Mucosa of gallbladder (tissue), 1 donor: ENCODE data around the gene OR1L8. TPM values are rescaled to one million over a fixed set of nuclear protein-coding genes. Genes with fewer than 3 reads are reported as not detected.

ENCODE experiments used
- total RNA-seq: library from RNA; stranded (reverse); gene quantifications from one replicate; pipeline ENCODE4 v1.2.1, GENCODE V29; 2021
- donor health status: DM: no; HTN: no; CAD: no.

OR1L8 gene
- total RNA-seq, 1 donor from 2014 or later: not detected

Other genes starting within 250 kb of the OR1L8 start
- 24.1 TPM for gene PTGS1, start 212.4 kb downstream of the OR1L8 start, total RNA-seq
- gene OR1J1, start 105.5 kb downstream of the OR1L8 start, total RNA-seq: not detected
- not detected for gene OR1J2, start 72.6 kb downstream of the OR1L8 start, total RNA-seq
- gene OR1J4, start 64.2 kb downstream of the OR1L8 start, total RNA-seq: not detected
- not detected for gene OR1N1, start 56.1 kb downstream of the OR1L8 start, total RNA-seq
- not detected for gene OR1N2, start 30.3 kb downstream of the OR1L8 start, total RNA-seq
- gene OR1Q1, start 31.4 kb upstream of the OR1L8 start, total RNA-seq: not detected
- gene OR1B1, start 74.2 kb upstream of the OR1L8 start, total RNA-seq: not detected
- not detected for gene OR1L1, start 78.3 kb upstream of the OR1L8 start, total RNA-seq
- not detected for gene OR1L3, start 91.7 kb upstream of the OR1L8 start, total RNA-seq
- gene OR1L4, start 140.6 kb upstream of the OR1L8 start, total RNA-seq: not detected
- gene OR1L6, start 158.9 kb upstream of the OR1L8 start, total RNA-seq: not detected
- not detected for gene OR5C1, start 205.5 kb upstream of the OR1L8 start, total RNA-seq
- gene OR1K1, start 216.7 kb upstream of the OR1L8 start, total RNA-seq: not detected
- gene PDCL, start 245.2 kb upstream of the OR1L8 start, total RNA-seq: 22.9 TPM